Superior temporal gyrus (tissue), 1 donor: ENCODE data around the gene IQSEC1.

Source experiments
- DNase-seq: peaks from one replicate; pipeline ENCODE4 v3.0.0-alpha.2; 2016; ENCODE audit errors: extremely low spot score

Gene IQSEC1

GRCh38 chr3:12908136-12908730 lies 165.0 kb downstream of the IQSEC1 start:
- DNase-seq: no peak

GRCh38 chr3:12907729-12908128 lies 165.5 kb downstream of the IQSEC1 start:
- no peak for DNase-seq

- no peak for DNase-seq
Measured at GRCh38 chr3:12907296-12907695, 165.9 kb downstream of the IQSEC1 start.

GRCh38 chr3:12906916-12907290 lies 166.3 kb downstream of the IQSEC1 start:
- no peak for DNase-seq

GRCh38 chr3:12906141-12906915 lies 166.9 kb downstream of the IQSEC1 start:
- DNase-seq: no peak

GRCh38 chr3:12905316-12906071 lies 167.7 kb downstream of the IQSEC1 start:
- no peak for DNase-seq

- DNase-seq: no peak
Measured at GRCh38 chr3:12904951-12905315, 168.3 kb downstream of the IQSEC1 start.

- no peak for DNase-seq
Measured at GRCh38 chr3:12903881-12904280, 169.3 kb downstream of the IQSEC1 start.

- DNase-seq: no peak
Measured at GRCh38 chr3:12903000-12903800, 170.0 kb downstream of the IQSEC1 start.

GRCh38 chr3:12902181-12902999 lies 170.8 kb downstream of the IQSEC1 start:
- no peak for DNase-seq

GRCh38 chr3:12901623-12902045 lies 171.6 kb downstream of the IQSEC1 start:
- no peak for DNase-seq

GRCh38 chr3:12900885-12901411 lies 172.3 kb downstream of the IQSEC1 start:
- DNase-seq: no peak

GRCh38 chr3:12898965-12899755 lies 174.1 kb downstream of the IQSEC1 start:
- DNase-seq: no peak

GRCh38 chr3:12898290-12898964 lies 174.8 kb downstream of the IQSEC1 start:
- DNase-seq: no peak

- no peak for DNase-seq
Measured at GRCh38 chr3:12897381-12898289, 175.6 kb downstream of the IQSEC1 start.

- no peak for DNase-seq
Measured at GRCh38 chr3:12896063-12896985, 176.9 kb downstream of the IQSEC1 start.

GRCh38 chr3:12895391-12896062 lies 177.7 kb downstream of the IQSEC1 start:
- DNase-seq: no peak
